DMS 273 (cell line): Measurements from ENCODE around the gene LSM7.
"Not testable (repeated sequence)": the region's sequence is repeated elsewhere in the genome, so short reads cannot be mapped to it uniquely, and the experiment has no call there.

Experiments used
- DNase-seq: peaks from one replicate; lab custom pipeline; 2025; ENCODE audit not compliant: unreplicated experiment; lab: John Stamatoyannopoulos, UW

Gene LSM7

DNA sequence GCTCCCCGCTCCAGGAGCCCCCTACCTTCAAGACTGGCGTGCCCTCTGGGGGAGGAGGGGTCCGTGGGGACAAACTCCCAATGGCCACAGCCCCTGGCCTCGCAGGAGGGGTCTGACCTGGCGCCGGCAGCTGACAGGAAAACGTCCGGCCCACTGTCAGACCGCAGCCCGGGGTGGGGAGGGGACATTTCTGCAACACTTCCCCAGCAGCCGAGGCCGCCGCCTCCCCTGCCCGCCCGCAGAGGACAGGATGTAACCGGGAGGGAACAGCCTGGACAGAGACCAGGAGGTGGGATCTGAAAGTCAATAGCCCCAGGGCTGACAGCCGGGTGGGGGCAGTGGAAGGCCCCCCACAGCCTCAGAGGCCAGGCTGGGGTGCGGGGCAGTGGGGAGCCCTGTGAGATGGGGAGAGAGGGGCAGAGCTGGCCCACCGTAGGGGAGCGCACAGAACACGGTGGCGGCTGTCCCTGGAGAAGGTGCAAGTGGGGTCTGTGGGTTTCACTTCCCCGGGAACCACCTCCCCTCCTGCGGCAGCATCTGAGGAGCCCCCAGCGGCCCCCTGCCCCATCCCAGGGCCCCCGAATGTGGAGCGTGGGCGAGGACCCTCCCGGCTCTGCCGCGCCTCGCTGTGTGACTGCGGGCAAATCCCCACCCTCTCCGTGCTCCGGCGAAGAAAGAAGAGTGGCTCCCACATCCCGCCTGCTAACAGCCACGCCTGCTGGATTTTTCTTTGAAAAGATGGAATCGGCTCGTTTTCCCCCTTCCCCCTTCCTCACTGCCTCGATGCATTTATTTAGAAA lies 46.1 kb downstream of the LSM7 start, which contains the start of gene PEAK3:
Gene PEAK3, minus strand, starts transcription at position 114 of the 800 bp plus-strand sequence. CDS start 1,244 bp downstream, outside the sequence.
- DNase-seq, result peak; percentile 43

GRCh38 chr19:2281265-2282061 lies 46.9 kb downstream of the LSM7 start:
- DNase-seq, result not testable (repeated sequence)

GRCh38 chr19:2280633-2281264 lies 47.6 kb downstream of the LSM7 start:
- DNase-seq, result no peak

GRCh38 chr19:2278459-2279158 lies 49.8 kb downstream of the LSM7 start:
- no peak for DNase-seq

DNA sequence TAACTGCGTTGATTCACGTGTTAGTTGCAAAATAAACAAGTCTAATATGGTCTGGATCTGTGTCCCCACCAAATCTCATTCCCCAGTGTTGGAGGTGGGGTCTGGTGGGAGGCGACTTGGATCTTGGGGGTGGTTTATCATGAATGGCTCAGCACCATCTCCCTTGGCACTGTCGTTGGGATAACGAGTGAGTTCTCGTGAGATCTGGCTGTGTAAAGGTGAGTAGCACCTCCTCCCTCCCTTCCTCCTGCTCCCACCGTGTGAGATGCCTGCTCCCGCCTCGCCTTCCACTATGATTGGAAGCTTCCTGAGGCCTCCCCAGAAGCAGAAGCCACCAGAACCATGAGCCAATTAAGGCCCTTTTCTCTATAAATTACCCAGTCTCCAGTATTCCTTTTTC lies 51.2 kb downstream of the LSM7 start:
- no peak for DNase-seq

- DNase-seq, result no peak
These were observed 51.9 kb downstream of the LSM7 start for GRCh38 chr19:2276429-2276986.

DNA sequence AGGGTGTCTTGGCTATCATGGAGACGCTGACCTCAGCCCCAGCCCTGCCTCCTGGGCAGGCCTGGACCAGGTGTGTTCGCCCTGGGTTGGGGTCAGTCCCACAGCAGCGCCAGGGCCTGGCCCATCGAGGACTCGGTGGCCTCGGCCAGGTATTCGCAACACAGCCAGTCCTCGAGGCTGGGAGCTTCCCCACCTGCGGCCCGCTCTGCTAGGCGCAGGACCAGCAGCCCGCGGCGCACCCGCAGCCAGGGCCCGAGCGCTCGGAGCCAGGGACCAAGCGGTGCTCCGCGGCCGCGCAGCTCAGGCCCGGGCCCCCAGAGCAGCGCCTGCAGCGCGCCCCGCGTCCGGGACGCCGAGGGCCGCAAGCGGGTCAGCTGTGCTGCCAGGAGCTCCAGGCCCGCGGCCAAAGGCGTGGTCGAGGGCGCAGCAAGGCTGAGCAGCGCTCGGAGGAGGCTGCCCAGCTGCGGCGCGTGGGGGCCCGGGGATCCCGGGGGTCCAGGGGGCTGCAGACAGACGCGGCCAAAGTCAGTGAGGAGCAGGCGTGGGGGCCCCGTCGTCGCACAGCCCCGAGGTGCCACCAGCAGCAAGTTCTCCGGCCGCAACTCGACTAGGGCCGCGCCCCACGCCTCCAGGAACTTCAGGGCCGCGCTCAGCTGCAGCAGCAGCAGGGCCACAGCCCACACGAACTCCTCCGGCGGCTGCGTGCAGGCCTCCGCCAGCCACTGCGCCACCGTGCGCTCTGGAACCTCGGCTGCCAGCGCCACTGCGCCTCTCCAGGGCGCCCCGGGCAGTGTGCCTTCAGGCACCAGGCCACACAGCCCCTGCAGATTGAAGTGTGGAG lies 52.6 kb downstream of the LSM7 start:
- no peak for DNase-seq

- DNase-seq, result peak; percentile 87
These were observed 53.4 kb downstream of the LSM7 start for GRCh38 chr19:2274931-2275535.

- no peak for DNase-seq
These were observed 54.1 kb downstream of the LSM7 start for GRCh38 chr19:2274185-2274711.

GRCh38 chr19:2273356-2274184 lies 54.8 kb downstream of the LSM7 start:
- DNase-seq, result peak; percentile 91
